Stimulated activated CD8-positive, alpha-beta memory T cell treated with anti-CD3 and anti-CD28 coated beads, Interleukin-15, amount 100 ng/mL, for 48 hours (primary cell): Measurements from ENCODE around the gene FOCAD.
"Not testable (repeated sequence)": the region's sequence is repeated elsewhere in the genome, so short reads cannot be mapped to it uniquely, and the experiment has no call there.

Experiments
- DNase-seq, 2 donors: peaks; one replicate each; pipeline ENCODE4 v3.0.0-alpha.2; 2020; ENCODE audit warnings: low read depth in 2 of 2

FOCAD gene

GRCh38 chr9:20973246-20973947, 289.3 kb downstream of the FOCAD start:
- not testable (repeated sequence) for DNase-seq

- DNase-seq = not testable (repeated sequence)
These were observed 290.3 kb downstream of the FOCAD start for GRCh38 chr9:20974191-20974938.

GRCh38 chr9:20978249-20978648, 294.2 kb downstream of the FOCAD start:
- DNase-seq = no peak

- DNase-seq = no peak
These were observed 296.9 kb downstream of the FOCAD start for GRCh38 chr9:20980832-20981455.

- no peak for DNase-seq
These were observed 297.4 kb downstream of the FOCAD start for GRCh38 chr9:20981486-20981885.

- no peak for DNase-seq
These were observed 300.4 kb downstream of the FOCAD start for GRCh38 chr9:20984506-20984905.

GRCh38 chr9:20985851-20986600, 302.0 kb downstream of the FOCAD start:
- DNase-seq = no peak

GRCh38 chr9:20987521-20987920, 303.5 kb downstream of the FOCAD start:
- no peak for DNase-seq

- no peak for DNase-seq
These were observed 304.0 kb downstream of the FOCAD start for GRCh38 chr9:20988061-20988460.

GRCh38 chr9:20988671-20989315, 304.7 kb downstream of the FOCAD start:
- no peak for DNase-seq

- no peak for DNase-seq
These were observed 305.9 kb downstream of the FOCAD start for GRCh38 chr9:20989923-20990341.

GRCh38 chr9:20990867-20991266, 306.8 kb downstream of the FOCAD start:
- DNase-seq = no peak

- DNase-seq = no peak
These were observed 310.4 kb downstream of the FOCAD start for GRCh38 chr9:20994486-20994885.

- no peak for DNase-seq
These were observed 311.6 kb downstream of the FOCAD start for GRCh38 chr9:20995616-20996015.

GRCh38 chr9:20996809-20997208, 312.8 kb downstream of the FOCAD start:
- no peak for DNase-seq

- no peak for DNase-seq
These were observed 313.5 kb downstream of the FOCAD start for GRCh38 chr9:20997503-20998076.

GRCh38 chr9:21001581-21001980, 317.5 kb downstream of the FOCAD start:
- no peak for DNase-seq

GRCh38 chr9:21002040-21002439, 318.0 kb downstream of the FOCAD start:
- no peak for DNase-seq

GRCh38 chr9:21015129-21015815, 331.2 kb downstream of the FOCAD start:
- DNase-seq = no peak

- DNase-seq = no peak
These were observed 331.9 kb downstream of the FOCAD start for GRCh38 chr9:21015995-21016394.
